GM23338 (cell line): ENCODE data around the gene RANBP1. TPM values are rescaled to one million over a fixed set of nuclear protein-coding genes. Genes with fewer than 3 reads are reported as not detected.

Source experiments
- ATAC-seq: fragments of 200-7000 bp; cut with Tn5 transposase; 3 replicates; pipeline ENCODE4 v1.9.1; 2020
- DNase-seq: peaks from one replicate; pipeline ENCODE4 v3.0.0-alpha.2; 2015; ENCODE audit warnings: low spot score
- H2AFZ ChIP-seq: fragments of 200-600 bp; sonication (generic); 2 replicates; pipeline ENCODE4 v1.8.0; 2016; ENCODE audit warnings: antibody characterized with exemption, mild to moderate bottlenecking, moderate library complexity
- H3F3A ChIP-seq: fragments of 200-600 bp; sonication (generic); replicated peaks from 2 replicates; pipeline ENCODE4 v1.8.0; 2017; ENCODE audit warnings: antibody characterized with exemption, mixed run types, low read depth
- H3K27ac ChIP-seq: fragments of 200-600 bp; sonication (generic); 2 replicates; pipeline ENCODE4 v1.6.1; 2016; ENCODE audit warnings: low read depth
- H3K27me3 ChIP-seq: fragments of 200-600 bp; sonication (generic); 2 replicates; pipeline ENCODE4 v1.8.0; 2016; ENCODE audit warnings: mild to moderate bottlenecking, mixed run types, moderate library complexity; ENCODE audit not compliant: insufficient read depth
- H3K36me3 ChIP-seq: fragments of 200-600 bp; sonication (generic); 2 replicates; pipeline ENCODE4 v1.8.0; 2016; ENCODE audit warnings: mild to moderate bottlenecking; ENCODE audit not compliant: insufficient read depth
- H3K4me1 ChIP-seq: fragments of 200-600 bp; sonication (generic); 2 replicates; pipeline ENCODE4 v1.8.0; 2016; ENCODE audit warnings: mild to moderate bottlenecking, moderate library complexity; ENCODE audit not compliant: insufficient read depth
- H3K4me2 ChIP-seq: fragments of 200-600 bp; sonication (generic); 2 replicates; pipeline ENCODE4 v1.7.1; 2017; ENCODE audit warnings: mixed run types
- H3K4me3 ChIP-seq: fragments of 200-600 bp; sonication (generic); 2 replicates; pipeline ENCODE4 v1.6.1; 2016; ENCODE audit warnings: mixed run types
- H3K79me2 ChIP-seq: fragments of 200-600 bp; sonication (generic); replicated peaks from 2 replicates; pipeline ENCODE4 v1.8.0; 2017; ENCODE audit warnings: mild to moderate bottlenecking; ENCODE audit not compliant: insufficient read depth
- H3K9me2 ChIP-seq: fragments of 200-600 bp; sonication (generic); 2 replicates; pipeline ENCODE4 v1.8.0; 2017; ENCODE audit not compliant: insufficient read depth
- H4K20me1 ChIP-seq: fragments of 200-600 bp; sonication (generic); replicated peaks from 2 replicates; pipeline ENCODE4 v1.8.0; 2017; ENCODE audit warnings: mild to moderate bottlenecking; ENCODE audit not compliant: insufficient read depth
- H3K27ac Mint-ChIP-seq: 2 replicates; pipeline ENCODE4 v1.8.0; 2020; ENCODE audit warnings: inconsistent platforms, mild to moderate bottlenecking, moderate library complexity, mixed read lengths
- H3K27me3 Mint-ChIP-seq: 3 replicates; pipeline ENCODE4 v1.8.0; 2022; ENCODE audit warnings: low read depth, mild to moderate bottlenecking, moderate library complexity, mixed read lengths, inconsistent platforms; ENCODE audit not compliant: insufficient read depth, poor library complexity
- H3K36me3 Mint-ChIP-seq: 3 replicates; pipeline ENCODE4 v1.8.0; 2021; ENCODE audit warnings: low read depth, mild to moderate bottlenecking, inconsistent platforms, moderate library complexity, mixed read lengths
- H3K4me1 Mint-ChIP-seq: 3 replicates; pipeline ENCODE4 v1.8.0; 2020; ENCODE audit warnings: mild to moderate bottlenecking, inconsistent platforms, mixed read lengths
- H3K4me3 Mint-ChIP-seq: 3 replicates; pipeline ENCODE4 v1.8.0; 2021; ENCODE audit warnings: moderate library complexity, mild to moderate bottlenecking, inconsistent platforms, mixed read lengths
- H3K9me3 Mint-ChIP-seq: 3 replicates; pipeline ENCODE4 v1.8.0; 2020; ENCODE audit warnings: moderate library complexity, mild to moderate bottlenecking, inconsistent platforms, mixed read lengths
- CREB1 ChIP-seq: fragments of 250-450 bp; sonication (Bioruptor Pico); IDR thresholded peaks from 2 replicates; pipeline ENCODE4 v1.5.0; 2020; ENCODE audit warnings: low read depth, mild to moderate bottlenecking, moderate library complexity
- CTCF ChIP-seq, 2 experiments: fragments of 200-600 bp in 1 of 2; sonication (generic) in 1 of 2; conservative IDR thresholded peaks; 2 replicates each; pipeline versions ENCODE4 v1.5.1 to v1.6.1; 2016 to 2017; ENCODE audit warnings: antibody characterized with exemption in 2 of 2, low read depth in 2 of 2, mild to moderate bottlenecking in 2 of 2, moderate library complexity in 1 of 2
- ETS1 ChIP-seq: IDR thresholded peaks from 2 replicates; pipeline ENCODE4 v1.6.1; 2016; ENCODE audit warnings: antibody characterized with exemption
- EZH2 ChIP-seq: fragments of 200-600 bp; sonication (generic); IDR thresholded peaks from one replicate; pipeline ENCODE4 v1.8.0; 2017; ENCODE audit warnings: antibody characterized with exemption, mild to moderate bottlenecking, low read depth; ENCODE audit not compliant: unreplicated experiment
- EZH2phosphoT487 ChIP-seq: fragments of 200-600 bp; sonication (generic); IDR thresholded peaks from one replicate; pipeline ENCODE4 v1.8.1; 2018; ENCODE audit warnings: antibody characterized with exemption; ENCODE audit not compliant: unreplicated experiment
- JUNB ChIP-seq: IDR thresholded peaks from one replicate; pipeline ENCODE4 v1.6.1; 2016; ENCODE audit warnings: antibody characterized with exemption; ENCODE audit not compliant: unreplicated experiment
- NANOG ChIP-seq: IDR thresholded peaks from 2 replicates; pipeline ENCODE4 v1.6.1; 2016; ENCODE audit warnings: antibody characterized with exemption, borderline replicate concordance
- POLR2AphosphoS5 ChIP-seq: IDR thresholded peaks from 2 replicates; pipeline ENCODE4 v1.6.1; 2016; ENCODE audit warnings: antibody characterized with exemption, low read depth
- REST ChIP-seq: IDR thresholded peaks from one replicate; pipeline ENCODE4 v1.6.1; 2018; ENCODE audit warnings: antibody characterized with exemption; ENCODE audit not compliant: unreplicated experiment
- STAT1 ChIP-seq: IDR thresholded peaks from one replicate; pipeline ENCODE4 v1.6.1; 2016; ENCODE audit warnings: antibody characterized with exemption; ENCODE audit not compliant: unreplicated experiment
- ZNF114 ChIP-seq: fragments of 250-450 bp; sonication (Bioruptor Pico); IDR thresholded peaks from 2 replicates; pipeline ENCODE4 v1.5.0; 2020; ENCODE audit warnings: mild to moderate bottlenecking, moderate library complexity
- ZNF331 ChIP-seq: fragments of 250-450 bp; sonication (Bioruptor Pico); IDR thresholded peaks from 2 replicates; pipeline ENCODE4 v1.5.0; 2020; ENCODE audit warnings: low read depth, mild to moderate bottlenecking, moderate library complexity
- ZNF462 ChIP-seq: fragments of 250-450 bp; sonication (Bioruptor Pico); IDR thresholded peaks from 2 replicates; pipeline ENCODE4 v1.5.0; 2020; ENCODE audit warnings: mild to moderate bottlenecking, moderate library complexity
- polyA plus RNA-seq: library from polyadenylated mRNA; unstranded; fragments of >200 nt; fragmentation: Nextera tagmentation; extraction: Ambion mirVana; gene quantifications from 2 replicates; pipeline ENCODE4 v1.2.1, GENCODE V29; 2016
- total RNA-seq: library from RNA; depleted of rRNA; stranded (reverse); fragments of >200 nt; shearing (Covaris generic); gene quantifications from 2 replicates; pipeline ENCODE4 v1.2.3, GENCODE V29; 2014

RANBP1 gene
- total and polyA plus RNA-seq, 2 experiments from 2014 or later: 1,014 to 1,206 TPM

- DNase-seq (no peak), ATAC-seq (no peak)
- no peak overlapping the region for H2AFZ ChIP-seq
- H3K27ac Mint-ChIP-seq: no peak overlapping the region
- no peak overlapping the region for H3K4me2 ChIP-seq
- H4K20me1 ChIP-seq: peaks cover 51% of the 10 kb centered on the region
- peaks cover 5% of the 10 kb centered on the region; the same call in 1 of the 2 replicates for H3K4me1 ChIP-seq
- H3K27ac ChIP-seq: no peak overlapping the region
- no peaks in the 10 kb centered on the region for H3K9me2 ChIP-seq
- H3K9me3 Mint-ChIP-seq: no peaks in the 10 kb centered on the region
- no peak overlapping the region for H3K4me3 ChIP-seq
- peaks cover 45% of the 10 kb centered on the region for H3K36me3 ChIP-seq
- H3K4me1 Mint-ChIP-seq: peaks cover 21% of the 10 kb centered on the region
- peaks cover 57% of the 10 kb centered on the region for H3K79me2 ChIP-seq
- H3K27me3 ChIP-seq: no peaks in the 10 kb centered on the region
- H3F3A ChIP-seq: peaks cover 36% of the 10 kb centered on the region
- H3K27me3 Mint-ChIP-seq: peaks cover 19% of the 10 kb centered on the region
- peaks cover 83% of the 10 kb centered on the region for H3K36me3 Mint-ChIP-seq
- TF ChIP-seq NANOG: no peak
- TF ChIP-seq EZH2: no peak
- TF ChIP-seq STAT1: no peak
- TF ChIP-seq JUNB: no peak
- TF ChIP-seq ETS1: no peak
- no peak for TF ChIP-seq CTCF (conservative IDR thresholded peaks at IDR 0.05; ENCODE audit: low read depth in 2 of 2)
- TF ChIP-seq POLR2AphosphoS5: no peak
- no peak for TF ChIP-seq REST
- no peak for TF ChIP-seq ZNF462 (CRISPR knock-in tag)
- no peak for TF ChIP-seq EZH2phosphoT487
- TF ChIP-seq ZNF114 (CRISPR knock-in tag): no peak
- TF ChIP-seq CREB1 (CRISPR knock-in tag): no peak
- no peak for TF ChIP-seq ZNF331 (CRISPR knock-in tag)
- no peak overlapping the region for H3K4me3 Mint-ChIP-seq
These were observed 27.6 kb upstream of the RANBP1 start for GRCh38 chr22:20088263-20088648.
